GM18907 (cell line): Measurements from ENCODE around the gene PRSS53.
"Not testable (repeated sequence)": the region's sequence is repeated elsewhere in the genome, so short reads cannot be mapped to it uniquely, and the experiment has no call there.

Experiments used
- ATAC-seq: cut with Tn5 transposase; IDR thresholded peaks from one replicate; pipeline ENCODE4 v1.9.1; 2021; ENCODE audit warnings: mild to moderate bottlenecking, moderate library complexity; ENCODE audit not compliant: unreplicated experiment

PRSS53 gene

GRCh38 chr16:31088459-31089183 lies at the start of gene PRSS53:
Gene PRSS53 (minus strand): TSS chr16:31088943. CDS start chr16:31088809, 134 bp downstream.
- ATAC-seq = no peak

GRCh38 chr16:31136822-31137499 lies 48.2 kb upstream of the PRSS53 start:
- ATAC-seq = not testable (repeated sequence)

GRCh38 chr16:31136287-31136662 lies 47.5 kb upstream of the PRSS53 start:
- no peak for ATAC-seq

- ATAC-seq = no peak
Observed at GRCh38 chr16:31135535-31136286, 47.0 kb upstream of the PRSS53 start, which contains the start of gene PRSS8. Gene PRSS8 (minus strand): TSS chr16:31135727. CDS start chr16:31135498, 229 bp downstream.

- no peak for ATAC-seq
Observed at GRCh38 chr16:31134625-31135534, 46.1 kb upstream of the PRSS53 start.

GRCh38 chr16:31134091-31134571 lies 45.4 kb upstream of the PRSS53 start:
- no peak for ATAC-seq

GRCh38 chr16:31133046-31133501 lies 44.3 kb upstream of the PRSS53 start:
- ATAC-seq = no peak

GRCh38 chr16:31132303-31132979 lies 43.7 kb upstream of the PRSS53 start:
- ATAC-seq = no peak

- no peak for ATAC-seq
Observed at GRCh38 chr16:31131841-31132271, 43.1 kb upstream of the PRSS53 start.

GRCh38 chr16:31131416-31131815 lies 42.7 kb upstream of the PRSS53 start:
- ATAC-seq = no peak

- no peak for ATAC-seq
Observed at GRCh38 chr16:31130899-31131298, 42.2 kb upstream of the PRSS53 start.

- no peak for ATAC-seq
Observed at GRCh38 chr16:31130336-31130891, 41.7 kb upstream of the PRSS53 start.

GRCh38 chr16:31129568-31130335 lies 41.0 kb upstream of the PRSS53 start:
- no peak for ATAC-seq

- no peak for ATAC-seq
Observed at GRCh38 chr16:31128711-31129567, 40.2 kb upstream of the PRSS53 start.

- no peak for ATAC-seq
Observed at GRCh38 chr16:31127182-31127581, 38.4 kb upstream of the PRSS53 start.

GRCh38 chr16:31125844-31126243 lies 37.1 kb upstream of the PRSS53 start:
- no peak for ATAC-seq

GRCh38 chr16:31120129-31120528 lies 31.4 kb upstream of the PRSS53 start:
- no peak for ATAC-seq
